Neural cell (in vitro differentiated cells): ENCODE measurements around the gene PDE4D.

Experiments
- EP300 ChIP-seq: fragments of 450-650 bp; conservative IDR thresholded peaks from 2 replicates; pipeline ENCODE4 v1.6.1; 2014; ENCODE audit warnings: antibody characterized with exemption, mild to moderate bottlenecking, moderate library complexity; ENCODE audit not compliant: poor library complexity, severe bottlenecking
- EZH2 ChIP-seq: fragments of 200-600, 300-800 bp; shearing (Covaris generic), sonication (generic); IDR thresholded peaks from 2 replicates; pipeline ENCODE4 v1.6.1; 2014; ENCODE audit warnings: antibody characterized with exemption, low read length, borderline replicate concordance, mild to moderate bottlenecking; ENCODE audit not compliant: insufficient read depth, poor library complexity, severe bottlenecking
- MXI1 ChIP-seq: fragments of 450-650 bp; conservative IDR thresholded peaks from 2 replicates; pipeline ENCODE4 v1.6.1; 2014; ENCODE audit warnings: antibody characterized with exemption, mild to moderate bottlenecking; ENCODE audit not compliant: poor library complexity, severe bottlenecking
- POLR2AphosphoS5 ChIP-seq: IDR thresholded peaks from 2 replicates; pipeline ENCODE4 v1.6.1; 2012
- RAD21 ChIP-seq: fragments of 450-650 bp; conservative IDR thresholded peaks from 2 replicates; pipeline ENCODE4 v1.6.1; 2014; ENCODE audit warnings: antibody characterized with exemption, mild to moderate bottlenecking, moderate library complexity
- SMC3 ChIP-seq: fragments of 450-650 bp; conservative IDR thresholded peaks from 2 replicates; pipeline ENCODE4 v1.6.1; 2014; ENCODE audit warnings: antibody characterized with exemption, mild to moderate bottlenecking, moderate library complexity; ENCODE audit not compliant: poor library complexity
- TAF1 ChIP-seq: IDR thresholded peaks from 2 replicates; pipeline ENCODE4 v1.6.1; 2012; ENCODE audit warnings: low read depth
- TF ChIP-seq, protein P1 (sequence below): fragments of 450-650 bp; IDR thresholded peaks from 2 replicates; pipeline ENCODE4 v1.5.1; 2014; ENCODE audit warnings: antibody characterized with exemption, mild to moderate bottlenecking, moderate library complexity; ENCODE audit not compliant: poor library complexity, severe bottlenecking
- TF ChIP-seq, protein P2 (sequence below): IDR thresholded peaks from 2 replicates; pipeline ENCODE4 v1.6.1; 2012; ENCODE audit warnings: borderline replicate concordance

DNA sequence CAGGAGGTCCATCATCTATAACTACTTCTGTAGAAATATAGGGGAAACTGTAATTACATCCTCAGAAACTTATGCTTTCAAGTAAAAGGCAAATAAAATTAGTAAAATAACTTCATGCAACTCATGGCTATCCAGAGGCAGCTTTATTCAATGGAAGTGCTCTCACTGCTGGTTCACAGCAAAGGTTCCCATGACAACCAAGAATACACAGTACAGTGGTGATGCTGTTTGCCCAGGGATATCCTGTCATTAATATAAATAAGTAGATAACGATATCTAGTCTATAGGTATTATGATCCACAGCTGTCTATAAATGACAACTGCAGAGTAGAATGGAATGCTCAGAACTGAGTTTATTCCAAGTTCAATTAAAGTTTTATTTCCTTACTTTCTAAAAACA, 390.3 kb downstream of the PDE4D start:
- TF ChIP-seq, protein P1, sequence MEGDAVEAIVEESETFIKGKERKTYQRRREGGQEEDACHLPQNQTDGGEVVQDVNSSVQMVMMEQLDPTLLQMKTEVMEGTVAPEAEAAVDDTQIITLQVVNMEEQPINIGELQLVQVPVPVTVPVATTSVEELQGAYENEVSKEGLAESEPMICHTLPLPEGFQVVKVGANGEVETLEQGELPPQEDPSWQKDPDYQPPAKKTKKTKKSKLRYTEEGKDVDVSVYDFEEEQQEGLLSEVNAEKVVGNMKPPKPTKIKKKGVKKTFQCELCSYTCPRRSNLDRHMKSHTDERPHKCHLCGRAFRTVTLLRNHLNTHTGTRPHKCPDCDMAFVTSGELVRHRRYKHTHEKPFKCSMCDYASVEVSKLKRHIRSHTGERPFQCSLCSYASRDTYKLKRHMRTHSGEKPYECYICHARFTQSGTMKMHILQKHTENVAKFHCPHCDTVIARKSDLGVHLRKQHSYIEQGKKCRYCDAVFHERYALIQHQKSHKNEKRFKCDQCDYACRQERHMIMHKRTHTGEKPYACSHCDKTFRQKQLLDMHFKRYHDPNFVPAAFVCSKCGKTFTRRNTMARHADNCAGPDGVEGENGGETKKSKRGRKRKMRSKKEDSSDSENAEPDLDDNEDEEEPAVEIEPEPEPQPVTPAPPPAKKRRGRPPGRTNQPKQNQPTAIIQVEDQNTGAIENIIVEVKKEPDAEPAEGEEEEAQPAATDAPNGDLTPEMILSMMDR = no peak
- no peak for TF ChIP-seq SMC3
- TF ChIP-seq TAF1 = no peak
- TF ChIP-seq, protein P2, sequence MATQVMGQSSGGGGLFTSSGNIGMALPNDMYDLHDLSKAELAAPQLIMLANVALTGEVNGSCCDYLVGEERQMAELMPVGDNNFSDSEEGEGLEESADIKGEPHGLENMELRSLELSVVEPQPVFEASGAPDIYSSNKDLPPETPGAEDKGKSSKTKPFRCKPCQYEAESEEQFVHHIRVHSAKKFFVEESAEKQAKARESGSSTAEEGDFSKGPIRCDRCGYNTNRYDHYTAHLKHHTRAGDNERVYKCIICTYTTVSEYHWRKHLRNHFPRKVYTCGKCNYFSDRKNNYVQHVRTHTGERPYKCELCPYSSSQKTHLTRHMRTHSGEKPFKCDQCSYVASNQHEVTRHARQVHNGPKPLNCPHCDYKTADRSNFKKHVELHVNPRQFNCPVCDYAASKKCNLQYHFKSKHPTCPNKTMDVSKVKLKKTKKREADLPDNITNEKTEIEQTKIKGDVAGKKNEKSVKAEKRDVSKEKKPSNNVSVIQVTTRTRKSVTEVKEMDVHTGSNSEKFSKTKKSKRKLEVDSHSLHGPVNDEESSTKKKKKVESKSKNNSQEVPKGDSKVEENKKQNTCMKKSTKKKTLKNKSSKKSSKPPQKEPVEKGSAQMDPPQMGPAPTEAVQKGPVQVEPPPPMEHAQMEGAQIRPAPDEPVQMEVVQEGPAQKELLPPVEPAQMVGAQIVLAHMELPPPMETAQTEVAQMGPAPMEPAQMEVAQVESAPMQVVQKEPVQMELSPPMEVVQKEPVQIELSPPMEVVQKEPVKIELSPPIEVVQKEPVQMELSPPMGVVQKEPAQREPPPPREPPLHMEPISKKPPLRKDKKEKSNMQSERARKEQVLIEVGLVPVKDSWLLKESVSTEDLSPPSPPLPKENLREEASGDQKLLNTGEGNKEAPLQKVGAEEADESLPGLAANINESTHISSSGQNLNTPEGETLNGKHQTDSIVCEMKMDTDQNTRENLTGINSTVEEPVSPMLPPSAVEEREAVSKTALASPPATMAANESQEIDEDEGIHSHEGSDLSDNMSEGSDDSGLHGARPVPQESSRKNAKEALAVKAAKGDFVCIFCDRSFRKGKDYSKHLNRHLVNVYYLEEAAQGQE = no peak
- TF ChIP-seq EP300 = peak; percentile 43
- TF ChIP-seq POLR2AphosphoS5 = peak; percentile 52
- TF ChIP-seq EZH2 = no peak
- no peak for TF ChIP-seq MXI1
- no peak for TF ChIP-seq RAD21
